WTC11 (cell line): Measurements from ENCODE around the gene CLCNKB. TPM values are rescaled to one million over a fixed set of nuclear protein-coding genes. Genes with fewer than 3 reads are reported as not detected.

Experiments
- ATAC-seq: fragments of 200-7000 bp; cut with Tn5 transposase; 2 replicates; pipeline ENCODE4 v1.10.0; 2021; ENCODE audit warnings: mild to moderate bottlenecking, moderate library complexity
- CTCF ChIA-PET: fragments of 300-600 bp; sonication (Branson Sonifier 250); formaldehyde crosslinking; loops from one replicate; lab custom pipeline; 2021; ENCODE audit warnings: antibody characterized with exemption; lab: Charles Lee
- POLR2A ChIA-PET: fragments of 350-600 bp; sonication (Branson Sonifier 250); formaldehyde crosslinking; loops from one replicate; lab custom pipeline; 2021; ENCODE audit warnings: antibody characterized with exemption; lab: Charles Lee
- DNase-seq: peaks from one replicate; pipeline ENCODE4 v3.0.0; 2021; ENCODE audit warnings: low spot score
- H3K27ac Mint-ChIP-seq: 2 replicates; pipeline ENCODE4 v1.8.0; 2021; ENCODE audit warnings: mixed read lengths
- H3K27me3 Mint-ChIP-seq: 2 replicates; pipeline ENCODE4 v1.8.0; 2021; ENCODE audit warnings: low read depth, mild to moderate bottlenecking, moderate library complexity, mixed read lengths
- H3K36me3 Mint-ChIP-seq: 2 replicates; pipeline ENCODE4 v1.8.0; 2021; ENCODE audit warnings: mixed read lengths
- H3K4me1 Mint-ChIP-seq: 2 replicates; pipeline ENCODE4 v1.8.0; 2022; ENCODE audit warnings: mixed read lengths
- H3K4me3 Mint-ChIP-seq: 2 replicates; pipeline ENCODE4 v1.8.0; 2021; ENCODE audit warnings: mild to moderate bottlenecking, moderate library complexity, mixed read lengths
- H3K9me3 Mint-ChIP-seq: 2 replicates; pipeline ENCODE4 v1.8.0; 2021; ENCODE audit warnings: mixed read lengths
- ESRRA ChIP-seq: sonication (generic); formaldehyde crosslinking; IDR thresholded peaks from 2 replicates; pipeline ENCODE4 v1.8.1; 2022; ENCODE audit warnings: mild to moderate bottlenecking, missing genetic modification reagents, borderline replicate concordance
- ETV6 ChIP-seq: sonication (generic); formaldehyde crosslinking; IDR thresholded peaks from 2 replicates; pipeline ENCODE4 v1.8.1; 2022; ENCODE audit warnings: mild to moderate bottlenecking, missing genetic modification reagents
- FOXK1 ChIP-seq: sonication (generic); formaldehyde crosslinking; IDR thresholded peaks from 2 replicates; pipeline ENCODE4 v1.8.0; 2022; ENCODE audit warnings: mild to moderate bottlenecking, moderate library complexity, missing genetic modification reagents
- GABPB1 ChIP-seq: sonication (generic); formaldehyde crosslinking; IDR thresholded peaks from 2 replicates; pipeline ENCODE4 v1.8.1; 2023; ENCODE audit warnings: mild to moderate bottlenecking, missing genetic modification reagents
- GTF2I ChIP-seq: fragments of 250-450 bp; sonication (Bioruptor Pico); conservative IDR thresholded peaks from 2 replicates; pipeline ENCODE4 v1.4.0; 2021; ENCODE audit warnings: mild to moderate bottlenecking
- NFE2L1 ChIP-seq: sonication (generic); formaldehyde crosslinking; IDR thresholded peaks from 2 replicates; pipeline ENCODE4 v1.8.1; 2023; ENCODE audit warnings: missing genetic modification reagents
- NR3C1 ChIP-seq: sonication (generic); formaldehyde crosslinking; conservative IDR thresholded peaks from 2 replicates; pipeline ENCODE4 v1.8.1; 2023; ENCODE audit warnings: low read depth, mild to moderate bottlenecking, missing genetic modification reagents
- SP1 ChIP-seq: sonication (generic); formaldehyde crosslinking; conservative IDR thresholded peaks from 2 replicates; pipeline ENCODE4 v1.8.1; 2022; ENCODE audit warnings: missing genetic modification reagents
- ZBTB21 ChIP-seq: sonication (generic); formaldehyde crosslinking; IDR thresholded peaks from 2 replicates; pipeline ENCODE4 v1.8.1; 2023; ENCODE audit warnings: mild to moderate bottlenecking, missing genetic modification reagents, borderline replicate concordance
- ZNF232 ChIP-seq: sonication (generic); formaldehyde crosslinking; IDR thresholded peaks from 2 replicates; pipeline ENCODE4 v1.8.0; 2022; ENCODE audit warnings: mild to moderate bottlenecking, missing genetic modification reagents
- ZNF263 ChIP-seq: sonication (generic); formaldehyde crosslinking; IDR thresholded peaks from 2 replicates; pipeline ENCODE4 v1.8.1; 2022; ENCODE audit warnings: low read depth, mild to moderate bottlenecking, moderate library complexity, missing genetic modification reagents
- ZNF671 ChIP-seq: fragments of 250-450 bp; sonication (Bioruptor Pico); IDR thresholded peaks from 2 replicates; pipeline ENCODE4 v1.8.0; 2021; ENCODE audit warnings: mild to moderate bottlenecking
- total RNA-seq: library from RNA; stranded (reverse); gene quantifications from 3 replicates; pipeline ENCODE4 v1.2.3, GENCODE V29; 2021
- TF ChIP-seq, protein P1 (sequence below): sonication (generic); formaldehyde crosslinking; IDR thresholded peaks from 2 replicates; pipeline ENCODE4 v1.8.0; 2022; ENCODE audit warnings: mild to moderate bottlenecking, missing genetic modification reagents
- TF ChIP-seq, protein P2 (sequence below): sonication (generic); formaldehyde crosslinking; IDR thresholded peaks from 2 replicates; pipeline ENCODE4 v1.8.0; 2022; ENCODE audit warnings: mild to moderate bottlenecking, missing genetic modification reagents
- TF ChIP-seq, protein P3 (sequence below): sonication (generic); formaldehyde crosslinking; IDR thresholded peaks from 2 replicates; pipeline ENCODE4 v1.8.0; 2023; ENCODE audit warnings: missing genetic modification reagents
- TF ChIP-seq, protein P4 (sequence below): sonication (generic); formaldehyde crosslinking; IDR thresholded peaks from 2 replicates; pipeline ENCODE4 v1.8.0; 2023; ENCODE audit warnings: missing genetic modification reagents, mild to moderate bottlenecking, borderline replicate concordance
- TF ChIP-seq, protein P5 (sequence below): sonication (generic); formaldehyde crosslinking; IDR thresholded peaks from 2 replicates; pipeline ENCODE4 v1.8.1; 2022; ENCODE audit warnings: low read depth, missing genetic modification reagents, borderline replicate concordance
- TF ChIP-seq, protein P6 (sequence below): sonication (generic); formaldehyde crosslinking; IDR thresholded peaks from 2 replicates; pipeline ENCODE4 v1.8.1; 2022; ENCODE audit warnings: mild to moderate bottlenecking, moderate library complexity, missing genetic modification reagents
- TF ChIP-seq, protein P7 (sequence below): fragments of 250-450 bp; sonication (Bioruptor Pico); IDR thresholded peaks from 2 replicates; pipeline ENCODE4 v2.1.2; 2022; ENCODE audit warnings: mild to moderate bottlenecking, moderate library complexity

CLCNKB gene
- total RNA-seq, 1 experiment from 2014 or later = 1.8 TPM

DNA sequence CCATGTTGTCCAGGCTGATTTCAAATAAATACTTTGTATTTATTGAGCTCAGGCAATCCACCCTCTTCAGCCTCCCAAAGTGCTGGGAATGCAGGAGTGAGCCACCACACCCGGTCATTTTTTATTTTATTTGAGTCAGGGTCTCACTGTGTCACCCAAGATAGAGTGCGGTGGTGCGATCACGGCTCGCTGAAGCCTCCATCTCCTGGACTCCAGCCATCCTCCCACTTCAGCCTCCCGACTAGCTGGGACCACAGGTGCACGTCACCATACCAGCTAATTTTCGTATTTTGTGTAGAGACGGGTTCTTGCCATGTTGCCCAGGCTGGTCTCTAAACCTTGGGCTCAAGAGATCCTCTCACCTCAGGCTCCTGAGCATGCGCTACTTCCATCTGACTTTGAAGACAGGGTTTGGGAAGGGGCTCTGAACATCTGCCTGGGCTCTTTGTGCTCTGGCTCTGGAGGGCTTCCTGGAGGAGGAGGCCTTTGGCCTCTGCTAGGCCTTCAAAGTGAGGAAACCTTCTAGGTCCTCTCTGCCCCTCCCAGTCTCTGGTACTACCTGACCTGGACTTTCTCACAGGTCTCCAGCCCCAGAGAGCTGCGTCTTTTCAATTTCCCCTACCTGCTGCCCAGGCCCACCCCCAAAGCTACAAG lies 31.5 kb upstream of the CLCNKB start:
- H3K27me3 Mint-ChIP-seq = no peaks in the 10 kb centered on the region
- peak overlapping the region; percentile 84 for H3K27ac Mint-ChIP-seq
- ChIA-PET CTCF (interaction anchor here (0.9 to 4.1 kb wide), 8 partner anchors 14 to 70 kb away, joined by 3 to 20 read pairs (median 3); partner anchors contain the start of gene ZBTB17), POLR2A (no interaction called here)
- DNase-seq (no peak), ATAC-seq (no peak)
- peak overlapping the region; percentile 56 for H3K4me3 Mint-ChIP-seq
- TF ChIP-seq, protein P1, sequence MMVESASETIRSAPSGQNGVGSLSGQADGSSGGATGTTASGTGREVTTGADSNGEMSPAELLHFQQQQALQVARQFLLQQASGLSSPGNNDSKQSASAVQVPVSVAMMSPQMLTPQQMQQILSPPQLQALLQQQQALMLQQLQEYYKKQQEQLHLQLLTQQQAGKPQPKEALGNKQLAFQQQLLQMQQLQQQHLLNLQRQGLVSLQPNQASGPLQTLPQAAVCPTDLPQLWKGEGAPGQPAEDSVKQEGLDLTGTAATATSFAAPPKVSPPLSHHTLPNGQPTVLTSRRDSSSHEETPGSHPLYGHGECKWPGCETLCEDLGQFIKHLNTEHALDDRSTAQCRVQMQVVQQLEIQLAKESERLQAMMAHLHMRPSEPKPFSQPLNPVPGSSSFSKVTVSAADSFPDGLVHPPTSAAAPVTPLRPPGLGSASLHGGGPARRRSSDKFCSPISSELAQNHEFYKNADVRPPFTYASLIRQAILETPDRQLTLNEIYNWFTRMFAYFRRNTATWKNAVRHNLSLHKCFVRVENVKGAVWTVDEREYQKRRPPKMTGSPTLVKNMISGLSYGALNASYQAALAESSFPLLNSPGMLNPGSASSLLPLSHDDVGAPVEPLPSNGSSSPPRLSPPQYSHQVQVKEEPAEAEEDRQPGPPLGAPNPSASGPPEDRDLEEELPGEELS (CRISPR knock-in tag) = no peak
- no peak for TF ChIP-seq ZNF232 (CRISPR knock-in tag)
- no peak for TF ChIP-seq ZNF671 (CRISPR knock-in tag)
- TF ChIP-seq ETV6 = no peak
- no peak for TF ChIP-seq NFE2L1 (CRISPR knock-in tag)
- TF ChIP-seq, protein P2, sequence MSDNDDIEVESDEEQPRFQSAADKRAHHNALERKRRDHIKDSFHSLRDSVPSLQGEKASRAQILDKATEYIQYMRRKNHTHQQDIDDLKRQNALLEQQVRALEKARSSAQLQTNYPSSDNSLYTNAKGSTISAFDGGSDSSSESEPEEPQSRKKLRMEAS = no peak
- TF ChIP-seq, protein P3, sequence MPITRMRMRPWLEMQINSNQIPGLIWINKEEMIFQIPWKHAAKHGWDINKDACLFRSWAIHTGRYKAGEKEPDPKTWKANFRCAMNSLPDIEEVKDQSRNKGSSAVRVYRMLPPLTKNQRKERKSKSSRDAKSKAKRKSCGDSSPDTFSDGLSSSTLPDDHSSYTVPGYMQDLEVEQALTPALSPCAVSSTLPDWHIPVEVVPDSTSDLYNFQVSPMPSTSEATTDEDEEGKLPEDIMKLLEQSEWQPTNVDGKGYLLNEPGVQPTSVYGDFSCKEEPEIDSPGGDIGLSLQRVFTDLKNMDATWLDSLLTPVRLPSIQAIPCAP = no peak
- TF ChIP-seq GABPB1 (CRISPR knock-in tag) = no peak
- no peaks in the 10 kb centered on the region for H3K36me3 Mint-ChIP-seq
- H3K4me1 Mint-ChIP-seq = peaks cover 44% of the 10 kb centered on the region
- H3K9me3 Mint-ChIP-seq = no peaks in the 10 kb centered on the region

DNA sequence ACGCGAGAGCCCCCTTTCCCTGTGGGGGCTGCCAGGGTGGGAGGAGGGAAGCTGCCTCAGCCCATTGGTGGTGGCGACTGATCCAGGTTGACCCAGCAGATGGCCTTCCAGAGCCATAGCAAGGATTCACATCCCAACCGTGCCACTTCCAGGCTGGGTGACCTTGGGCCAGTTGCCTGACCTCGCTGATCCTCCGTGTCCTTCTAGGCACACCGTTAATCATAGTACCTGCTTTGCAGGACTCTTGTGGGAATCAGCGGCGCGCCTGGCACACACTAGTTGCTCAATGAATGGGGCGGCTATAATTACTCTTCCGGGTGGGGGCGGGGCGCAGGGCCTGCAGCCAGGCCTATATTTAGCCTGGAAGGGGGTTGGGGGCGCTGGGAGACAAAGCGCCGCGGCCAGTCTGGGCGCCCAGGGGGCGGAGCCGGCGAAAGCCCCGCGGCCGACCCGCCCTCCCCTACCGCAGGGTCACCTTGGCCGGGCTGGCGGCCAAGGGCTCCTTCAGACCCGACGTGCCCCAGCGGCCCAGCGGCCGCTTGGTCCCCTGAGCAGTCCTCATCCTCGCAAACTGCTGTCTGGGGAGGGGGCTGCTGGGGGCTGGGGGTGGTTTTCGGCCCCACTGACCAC lies 30.9 kb upstream of the CLCNKB start:
- ATAC-seq (peak; percentile 70), DNase-seq (peak; percentile 87)
- no peaks in the 10 kb centered on the region for H3K27me3 Mint-ChIP-seq
- H3K36me3 Mint-ChIP-seq = no peaks in the 10 kb centered on the region
- ChIA-PET CTCF (interaction anchor here (0.9 to 4.1 kb wide), 8 partner anchors 13 to 70 kb away, joined by 3 to 20 read pairs (median 3); partner anchors contain the start of gene ZBTB17), POLR2A (interaction anchor here (1.3 kb wide), 1 partner anchor 14 kb away, joined by 4 read pairs; no protein-coding TSS in a partner anchor)
- H3K27ac Mint-ChIP-seq = peak overlapping the region; percentile 84
- H3K9me3 Mint-ChIP-seq = no peaks in the 10 kb centered on the region
- TF ChIP-seq ZNF232 (CRISPR knock-in tag) (no peak; the same call in 1 of the 2 replicates), ZNF263 (CRISPR knock-in tag) (no peak), SP1 (CRISPR knock-in tag) (peak; percentile 61; the same call in 1 of the 2 replicates), FOXK1 (CRISPR knock-in tag) (no peak), NR3C1 (CRISPR knock-in tag) (no peak), ZBTB21 (CRISPR knock-in tag) (no peak), ESRRA (CRISPR knock-in tag) (peak; percentile 98), GTF2I (CRISPR knock-in tag) (peak; percentile 95)
- TF ChIP-seq, protein P4, sequence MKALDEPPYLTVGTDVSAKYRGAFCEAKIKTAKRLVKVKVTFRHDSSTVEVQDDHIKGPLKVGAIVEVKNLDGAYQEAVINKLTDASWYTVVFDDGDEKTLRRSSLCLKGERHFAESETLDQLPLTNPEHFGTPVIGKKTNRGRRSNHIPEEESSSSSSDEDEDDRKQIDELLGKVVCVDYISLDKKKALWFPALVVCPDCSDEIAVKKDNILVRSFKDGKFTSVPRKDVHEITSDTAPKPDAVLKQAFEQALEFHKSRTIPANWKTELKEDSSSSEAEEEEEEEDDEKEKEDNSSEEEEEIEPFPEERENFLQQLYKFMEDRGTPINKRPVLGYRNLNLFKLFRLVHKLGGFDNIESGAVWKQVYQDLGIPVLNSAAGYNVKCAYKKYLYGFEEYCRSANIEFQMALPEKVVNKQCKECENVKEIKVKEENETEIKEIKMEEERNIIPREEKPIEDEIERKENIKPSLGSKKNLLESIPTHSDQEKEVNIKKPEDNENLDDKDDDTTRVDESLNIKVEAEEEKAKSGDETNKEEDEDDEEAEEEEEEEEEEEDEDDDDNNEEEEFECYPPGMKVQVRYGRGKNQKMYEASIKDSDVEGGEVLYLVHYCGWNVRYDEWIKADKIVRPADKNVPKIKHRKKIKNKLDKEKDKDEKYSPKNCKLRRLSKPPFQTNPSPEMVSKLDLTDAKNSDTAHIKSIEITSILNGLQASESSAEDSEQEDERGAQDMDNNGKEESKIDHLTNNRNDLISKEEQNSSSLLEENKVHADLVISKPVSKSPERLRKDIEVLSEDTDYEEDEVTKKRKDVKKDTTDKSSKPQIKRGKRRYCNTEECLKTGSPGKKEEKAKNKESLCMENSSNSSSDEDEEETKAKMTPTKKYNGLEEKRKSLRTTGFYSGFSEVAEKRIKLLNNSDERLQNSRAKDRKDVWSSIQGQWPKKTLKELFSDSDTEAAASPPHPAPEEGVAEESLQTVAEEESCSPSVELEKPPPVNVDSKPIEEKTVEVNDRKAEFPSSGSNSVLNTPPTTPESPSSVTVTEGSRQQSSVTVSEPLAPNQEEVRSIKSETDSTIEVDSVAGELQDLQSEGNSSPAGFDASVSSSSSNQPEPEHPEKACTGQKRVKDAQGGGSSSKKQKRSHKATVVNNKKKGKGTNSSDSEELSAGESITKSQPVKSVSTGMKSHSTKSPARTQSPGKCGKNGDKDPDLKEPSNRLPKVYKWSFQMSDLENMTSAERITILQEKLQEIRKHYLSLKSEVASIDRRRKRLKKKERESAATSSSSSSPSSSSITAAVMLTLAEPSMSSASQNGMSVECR (CRISPR knock-in tag) = no peak
- TF ChIP-seq, protein P5, sequence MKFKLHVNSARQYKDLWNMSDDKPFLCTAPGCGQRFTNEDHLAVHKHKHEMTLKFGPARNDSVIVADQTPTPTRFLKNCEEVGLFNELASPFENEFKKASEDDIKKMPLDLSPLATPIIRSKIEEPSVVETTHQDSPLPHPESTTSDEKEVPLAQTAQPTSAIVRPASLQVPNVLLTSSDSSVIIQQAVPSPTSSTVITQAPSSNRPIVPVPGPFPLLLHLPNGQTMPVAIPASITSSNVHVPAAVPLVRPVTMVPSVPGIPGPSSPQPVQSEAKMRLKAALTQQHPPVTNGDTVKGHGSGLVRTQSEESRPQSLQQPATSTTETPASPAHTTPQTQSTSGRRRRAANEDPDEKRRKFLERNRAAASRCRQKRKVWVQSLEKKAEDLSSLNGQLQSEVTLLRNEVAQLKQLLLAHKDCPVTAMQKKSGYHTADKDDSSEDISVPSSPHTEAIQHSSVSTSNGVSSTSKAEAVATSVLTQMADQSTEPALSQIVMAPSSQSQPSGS (CRISPR knock-in tag) = no peak
- TF ChIP-seq, protein P1 (CRISPR knock-in tag) = 0 out of 2 replicates have a peak, but pooled peaks have one; percentile 67
- TF ChIP-seq, protein P6, sequence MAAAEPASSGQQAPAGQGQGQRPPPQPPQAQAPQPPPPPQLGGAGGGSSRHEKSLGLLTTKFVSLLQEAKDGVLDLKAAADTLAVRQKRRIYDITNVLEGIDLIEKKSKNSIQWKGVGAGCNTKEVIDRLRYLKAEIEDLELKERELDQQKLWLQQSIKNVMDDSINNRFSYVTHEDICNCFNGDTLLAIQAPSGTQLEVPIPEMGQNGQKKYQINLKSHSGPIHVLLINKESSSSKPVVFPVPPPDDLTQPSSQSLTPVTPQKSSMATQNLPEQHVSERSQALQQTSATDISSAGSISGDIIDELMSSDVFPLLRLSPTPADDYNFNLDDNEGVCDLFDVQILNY (CRISPR knock-in tag) = peak; percentile 18; the same call in 1 of the 2 replicates
- TF ChIP-seq, protein P7, sequence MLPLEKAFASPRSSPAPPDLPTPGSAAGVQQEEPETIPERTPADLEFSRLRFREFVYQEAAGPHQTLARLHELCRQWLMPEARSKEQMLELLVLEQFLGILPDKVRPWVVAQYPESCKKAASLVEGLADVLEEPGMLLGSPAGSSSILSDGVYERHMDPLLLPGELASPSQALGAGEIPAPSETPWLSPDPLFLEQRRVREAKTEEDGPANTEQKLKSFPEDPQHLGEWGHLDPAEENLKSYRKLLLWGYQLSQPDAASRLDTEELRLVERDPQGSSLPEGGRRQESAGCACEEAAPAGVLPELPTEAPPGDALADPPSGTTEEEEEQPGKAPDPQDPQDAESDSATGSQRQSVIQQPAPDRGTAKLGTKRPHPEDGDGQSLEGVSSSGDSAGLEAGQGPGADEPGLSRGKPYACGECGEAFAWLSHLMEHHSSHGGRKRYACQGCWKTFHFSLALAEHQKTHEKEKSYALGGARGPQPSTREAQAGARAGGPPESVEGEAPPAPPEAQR (CRISPR knock-in tag) = no peak
- H3K4me1 Mint-ChIP-seq = peaks cover 51% of the 10 kb centered on the region
- peak overlapping the region; percentile 66 for H3K4me3 Mint-ChIP-seq
